Testis (tissue), 2 donors: Measurements from ENCODE around the gene LRP1.

ENCODE experiments used
- POLR2A ChIP-seq: fragments of 450-650 bp; IDR thresholded peaks from one replicate; pipeline ENCODE4 v1.6.1; 2017; ENCODE audit warnings: antibody characterized with exemption, mild to moderate bottlenecking, moderate library complexity
- TF ChIP-seq, protein P1 (sequence below), 3 experiments: fragments of 450-650 bp in 2 of 3; fragments of 200-600 bp in 1 of 3; sonication (generic) in 1 of 3; IDR thresholded peaks; one replicate each; pipeline ENCODE4 v1.5.1; 2016 to 2019; ENCODE audit warnings: antibody characterized with exemption in 3 of 3, mild to moderate bottlenecking in 2 of 3, moderate library complexity in 1 of 3

DNA sequence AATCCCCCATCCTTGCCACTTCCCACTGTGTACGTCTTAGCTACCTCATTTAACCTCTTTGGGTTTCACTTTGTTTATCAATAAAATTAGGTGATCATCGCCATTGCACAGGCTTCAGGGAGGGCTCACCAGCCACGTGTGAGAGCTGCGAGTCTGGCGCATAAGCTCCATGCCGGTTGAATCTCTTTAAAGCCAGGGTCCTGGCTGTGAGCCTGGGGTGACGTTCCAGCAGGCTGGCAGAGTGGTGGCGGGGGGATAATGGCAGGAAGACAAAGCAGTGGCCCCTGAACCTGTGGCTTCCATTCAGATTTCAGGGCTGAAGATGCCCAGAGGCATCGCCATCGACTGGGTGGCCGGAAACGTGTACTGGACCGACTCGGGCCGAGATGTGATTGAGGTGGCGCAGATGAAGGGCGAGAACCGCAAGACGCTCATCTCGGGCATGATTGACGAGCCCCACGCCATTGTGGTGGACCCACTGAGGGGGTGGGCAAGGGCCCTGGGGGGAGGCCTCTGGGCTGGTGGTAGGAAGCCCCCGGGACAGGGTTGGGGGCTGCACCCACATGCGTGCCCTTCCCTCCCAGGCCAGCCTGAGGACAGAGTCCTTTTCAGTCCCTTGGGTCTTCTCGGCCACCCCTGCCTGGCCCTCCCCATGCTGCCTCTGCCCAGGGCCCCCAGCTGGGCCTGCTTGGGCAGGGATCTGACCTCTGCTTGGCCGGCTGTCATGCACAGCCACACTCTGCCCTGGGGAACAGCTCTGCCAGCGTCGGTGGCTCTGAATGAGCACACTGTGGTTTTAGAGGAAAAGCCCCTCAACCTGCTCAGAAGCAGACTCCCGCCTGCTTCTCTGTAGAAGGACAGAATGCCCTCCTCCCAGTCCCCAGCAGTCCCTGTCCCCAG is 79.7 kb downstream of the LRP1 start:
- TF ChIP-seq, protein P1, sequence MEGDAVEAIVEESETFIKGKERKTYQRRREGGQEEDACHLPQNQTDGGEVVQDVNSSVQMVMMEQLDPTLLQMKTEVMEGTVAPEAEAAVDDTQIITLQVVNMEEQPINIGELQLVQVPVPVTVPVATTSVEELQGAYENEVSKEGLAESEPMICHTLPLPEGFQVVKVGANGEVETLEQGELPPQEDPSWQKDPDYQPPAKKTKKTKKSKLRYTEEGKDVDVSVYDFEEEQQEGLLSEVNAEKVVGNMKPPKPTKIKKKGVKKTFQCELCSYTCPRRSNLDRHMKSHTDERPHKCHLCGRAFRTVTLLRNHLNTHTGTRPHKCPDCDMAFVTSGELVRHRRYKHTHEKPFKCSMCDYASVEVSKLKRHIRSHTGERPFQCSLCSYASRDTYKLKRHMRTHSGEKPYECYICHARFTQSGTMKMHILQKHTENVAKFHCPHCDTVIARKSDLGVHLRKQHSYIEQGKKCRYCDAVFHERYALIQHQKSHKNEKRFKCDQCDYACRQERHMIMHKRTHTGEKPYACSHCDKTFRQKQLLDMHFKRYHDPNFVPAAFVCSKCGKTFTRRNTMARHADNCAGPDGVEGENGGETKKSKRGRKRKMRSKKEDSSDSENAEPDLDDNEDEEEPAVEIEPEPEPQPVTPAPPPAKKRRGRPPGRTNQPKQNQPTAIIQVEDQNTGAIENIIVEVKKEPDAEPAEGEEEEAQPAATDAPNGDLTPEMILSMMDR (IDR thresholded peaks at IDR 0.05), result no peak
- TF ChIP-seq POLR2A, result no peak
